Adipose tissue (tissue), 3 donors: ENCODE results near the gene UGT1A6. TPM values are rescaled to one million over a fixed set of nuclear protein-coding genes. Genes with fewer than 3 reads are reported as not detected.

Experiments
- H3K27ac ChIP-seq: one replicate; pipeline ENCODE4 v1.5.1; 2013; ENCODE audit warnings: low read depth, low read length
- WGBS, 3 donors: extraction: QIAGEN DNeasy Blood & Tissue Kit; methylation state at CpG; one replicate each; pipeline ENCODE4 v1.1.7; 2013; 5-methylcytosine and 5-hydroxymethylcytosine counted together
- polyA plus RNA-seq, 3 donors: library from polyadenylated mRNA; stranded (reverse); fragments of 200-250 nt; gene quantifications; one replicate each; pipeline ENCODE4 v1.2.3, GENCODE V29; 2013
- donor health status: healthy with polysubstance abuse.
- donor health status: Bipolar disorder and iron deficiency.
- donor health status: healthy.

Gene UGT1A6
- polyA plus RNA-seq, 3 donors = 0.39 to 0.79 TPM; not detected in 1

DNA sequence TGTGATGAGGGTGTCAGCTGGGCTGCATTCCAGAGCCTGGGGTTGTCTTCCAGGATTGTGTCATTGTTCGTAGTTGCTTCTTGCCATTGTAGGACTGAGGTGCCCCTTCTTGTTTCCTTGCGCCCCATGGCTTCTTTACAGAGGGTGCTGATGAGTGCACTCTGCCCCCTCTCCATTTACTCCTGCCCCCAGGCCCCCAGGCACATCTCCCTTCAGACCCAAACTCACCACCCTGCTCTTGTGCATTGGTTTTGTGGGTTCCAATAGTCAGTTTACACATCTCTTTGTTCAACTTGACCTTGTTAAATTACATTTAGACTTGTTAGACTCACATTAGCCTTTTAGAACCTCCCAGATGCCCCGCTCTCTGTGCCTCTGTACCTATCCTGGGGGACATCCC is 128.5 kb downstream of the UGT1A6 start:
- H3K27ac ChIP-seq = no peak overlapping the region
- WGBS, 3 donors = 82 to 93% (median 91%) methylated on average over 3 of the region's 3 CpGs

DNA sequence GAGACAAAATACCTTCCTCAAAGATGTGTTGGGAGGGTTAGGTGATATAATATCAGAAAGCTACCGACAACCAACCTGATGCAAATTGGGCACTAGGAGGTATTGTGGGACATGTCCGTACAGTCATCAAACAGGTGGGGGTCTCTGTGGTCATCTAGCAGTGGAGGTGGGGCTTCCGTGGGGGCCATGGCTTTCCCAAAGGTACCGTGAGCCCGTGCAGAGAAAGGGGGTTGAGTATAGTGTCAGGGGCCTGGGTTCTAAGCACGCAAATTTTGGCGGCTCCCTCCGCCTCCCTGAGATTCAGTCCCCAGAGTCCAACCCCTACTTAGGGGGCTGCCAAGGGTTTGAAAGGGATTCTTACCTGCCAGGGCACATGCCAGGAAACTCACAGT is 129.0 kb downstream of the UGT1A6 start:
- H3K27ac ChIP-seq = no peak overlapping the region
- 83 to 95% (median 90%) methylated on average over 8 of the region's 8 CpGs for WGBS, 3 donors

DNA sequence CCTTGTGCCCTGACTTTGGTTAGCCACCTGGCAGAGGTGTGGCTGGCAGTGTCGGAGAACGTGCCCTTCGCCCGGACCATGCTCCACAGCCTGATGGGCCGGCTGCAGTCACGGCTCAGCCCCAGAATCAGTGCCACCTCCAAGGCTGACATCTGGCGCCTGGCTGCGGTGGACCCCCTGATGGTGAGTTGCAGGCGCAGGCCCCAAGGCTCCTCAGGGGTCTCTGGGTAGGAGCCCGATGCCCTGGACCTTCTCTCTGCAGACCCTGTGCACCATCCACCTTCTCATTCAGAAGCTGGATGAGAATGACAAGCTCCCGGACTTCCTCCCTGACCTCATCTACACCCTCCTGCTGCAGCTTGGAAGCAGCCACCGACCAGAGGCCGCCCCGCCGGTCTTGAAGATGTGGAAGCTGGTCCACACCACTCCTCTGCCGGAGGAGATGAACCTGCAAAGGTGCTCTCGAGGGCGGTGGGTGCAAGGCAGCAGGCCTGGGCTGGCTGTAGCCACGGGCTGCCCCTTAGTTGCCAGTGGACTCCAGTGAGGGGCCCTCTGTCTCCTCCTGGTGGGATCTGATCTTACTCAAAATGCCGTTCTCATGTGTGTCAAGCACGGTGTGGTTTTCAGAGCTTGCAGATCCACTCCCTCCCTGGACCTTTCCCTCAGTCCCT is 129.5 kb downstream of the UGT1A6 start:
- 79 to 94% (median 89%) methylated on average over 21 of the region's 21 CpGs for WGBS, 3 donors

More for the DNA sequence above, 129.5 kb downstream of the UGT1A6 start:
- H3K27ac ChIP-seq = no peak overlapping the region

Other genes starting within 250 kb of the UGT1A6 start
- gene USP40, start 126.1 kb upstream of the UGT1A6 start, polyA plus RNA-seq = 10 to 100 TPM; 11.5 to 26.4 (median 16.2) TPM
- not detected for gene UGT1A8, start 75.3 kb upstream of the UGT1A6 start, polyA plus RNA-seq
- under 1 TPM in 1 of 3 donors, not detected in 2; 0.59 TPM for gene UGT1A10, start 56.4 kb upstream of the UGT1A6 start, polyA plus RNA-seq
- gene UGT1A9, start 21.0 kb upstream of the UGT1A6 start, polyA plus RNA-seq = not detected
- not detected for gene UGT1A7, start 11.0 kb upstream of the UGT1A6 start, polyA plus RNA-seq
- under 1 TPM in 1 of 3 donors, not detected in 2; 0.04 TPM for gene UGT1A5, start 20.0 kb downstream of the UGT1A6 start, polyA plus RNA-seq
- gene UGT1A4, start 25.8 kb downstream of the UGT1A6 start, polyA plus RNA-seq = not detected
- gene UGT1A3, start 36.2 kb downstream of the UGT1A6 start, polyA plus RNA-seq = not detected
- gene UGT1A1, start 67.4 kb downstream of the UGT1A6 start, polyA plus RNA-seq = under 1 TPM in 2 of 3 donors, not detected in 1; 0.03 to 0.06 TPM
- 1 to 10 TPM in 1 of 3 donors, under 1 TPM in 2; 0.09 to 2.2 (median 0.14) TPM for gene MROH2A, start 85.4 kb downstream of the UGT1A6 start, polyA plus RNA-seq
- under 1 TPM in 2 of 3 donors, not detected in 1; 0.07 to 0.16 TPM for gene HJURP, start 161.6 kb downstream of the UGT1A6 start, polyA plus RNA-seq
- gene TRPM8, start 224.5 kb downstream of the UGT1A6 start, polyA plus RNA-seq = under 1 TPM in 1 of 3 donors, not detected in 2; 0.12 TPM